KG1 (cell line): ENCODE data around the gene TESMIN.

Experiments used
- DNase-seq: peaks from one replicate; lab custom pipeline; 2025; lab: John Stamatoyannopoulos, UW

TESMIN gene

DNA sequence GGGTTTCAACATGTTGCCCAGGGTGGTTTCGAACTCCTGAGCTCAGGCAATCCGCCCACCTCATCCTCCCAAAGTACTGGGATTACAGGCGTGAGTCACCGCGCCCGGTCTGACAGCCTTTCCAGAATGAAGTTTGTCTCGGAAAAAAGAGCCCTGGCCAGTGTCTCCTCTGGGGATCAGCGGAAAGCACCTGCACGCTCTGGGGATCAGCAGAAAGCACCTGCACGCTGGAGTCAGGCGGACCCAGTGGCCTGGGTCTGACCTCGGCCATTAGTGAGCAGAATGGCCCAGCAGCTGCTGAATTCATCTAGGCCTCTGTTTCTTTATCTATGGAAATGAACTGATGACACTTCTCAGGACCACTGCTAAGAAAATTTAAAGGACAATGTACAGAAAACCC, 10.5 kb upstream of the TESMIN start:
- no peak for DNase-seq

DNA sequence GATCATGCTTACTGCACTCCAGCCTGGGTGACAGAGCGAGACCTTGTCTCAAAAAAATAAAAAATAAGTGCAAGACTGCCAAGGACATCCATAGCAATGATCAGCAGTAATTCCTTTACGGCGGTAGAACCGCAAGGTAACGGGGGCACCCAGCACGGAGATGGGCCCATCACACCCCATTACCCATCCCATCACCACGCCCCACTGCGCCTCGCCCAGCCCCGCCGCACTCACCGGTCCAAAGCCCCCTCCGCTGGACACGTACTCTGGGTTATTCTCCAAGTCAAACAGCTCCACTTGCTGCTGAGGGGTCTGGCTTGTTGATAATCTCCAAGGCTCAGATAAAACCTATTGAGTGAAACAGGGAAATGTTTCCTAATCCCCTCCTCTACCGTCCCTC, 8.7 kb upstream of the TESMIN start:
- DNase-seq = no peak

DNA sequence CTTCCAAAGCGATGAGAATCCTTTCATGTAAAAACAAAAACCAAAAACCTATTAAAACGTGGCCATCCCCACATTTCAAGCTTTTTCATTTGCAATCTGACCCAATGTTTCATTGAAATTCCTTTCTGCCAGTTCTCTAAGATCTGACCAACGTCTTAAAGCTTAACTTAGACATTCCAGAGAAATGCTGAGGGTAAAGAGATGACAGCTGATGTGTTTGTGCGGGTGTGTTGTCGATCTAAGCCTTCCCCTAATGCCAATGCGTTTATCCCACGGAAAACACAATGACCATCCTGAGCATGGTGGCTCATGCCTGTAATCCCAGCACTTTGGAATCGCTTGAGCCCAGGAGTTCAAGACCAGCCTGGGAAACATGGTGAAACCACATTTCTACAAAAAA, 6.4 kb upstream of the TESMIN start:
- no peak for DNase-seq

DNA sequence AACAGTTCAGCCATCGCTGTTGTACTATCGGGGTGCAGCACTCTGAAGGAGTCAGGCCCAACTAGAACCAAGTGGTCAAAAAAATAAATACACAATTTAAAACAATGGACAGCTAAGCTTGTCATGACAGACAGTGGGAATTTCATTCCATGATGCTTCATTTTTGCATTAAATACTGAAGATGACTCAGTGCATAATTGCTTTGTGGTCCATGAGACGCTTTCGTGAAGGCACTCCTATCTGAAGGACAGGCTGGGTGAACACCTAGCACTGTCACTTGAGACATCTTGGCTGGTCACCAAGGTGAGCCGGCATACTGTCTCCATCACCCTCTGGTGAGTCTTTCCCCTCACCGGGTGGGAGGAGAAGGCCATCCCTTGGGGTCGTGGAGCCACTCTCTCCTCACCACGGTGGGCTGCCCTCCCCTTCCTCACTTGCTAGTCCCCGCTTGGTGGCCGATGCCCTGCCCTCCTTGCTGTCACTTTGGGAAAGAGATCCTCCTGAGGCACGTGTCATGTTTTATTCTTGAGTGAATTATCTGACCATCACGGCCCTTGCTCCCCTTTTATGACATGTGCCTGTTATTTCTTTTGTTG, 4.9 kb upstream of the TESMIN start:
- DNase-seq = no peak

DNA sequence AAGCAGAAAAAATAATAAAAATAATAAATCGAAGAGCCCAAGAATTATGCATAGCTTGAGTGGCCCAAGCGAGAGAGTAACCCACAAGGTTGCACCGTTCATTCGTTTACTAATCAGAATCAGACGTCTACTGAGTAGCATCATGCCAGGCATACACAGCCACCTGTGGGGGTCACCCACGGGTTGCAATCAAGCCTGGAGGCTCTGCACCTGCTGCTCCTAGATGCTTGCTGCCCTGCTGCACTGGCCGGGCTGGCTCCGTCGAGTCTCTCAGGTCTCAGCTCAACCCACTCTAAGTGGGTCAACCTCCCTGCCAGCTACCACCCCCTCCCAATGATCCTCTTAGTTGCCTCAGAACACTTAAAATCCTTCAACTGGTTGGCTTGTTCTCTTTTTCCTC, 2.0 kb upstream of the TESMIN start:
- DNase-seq = no peak

DNA sequence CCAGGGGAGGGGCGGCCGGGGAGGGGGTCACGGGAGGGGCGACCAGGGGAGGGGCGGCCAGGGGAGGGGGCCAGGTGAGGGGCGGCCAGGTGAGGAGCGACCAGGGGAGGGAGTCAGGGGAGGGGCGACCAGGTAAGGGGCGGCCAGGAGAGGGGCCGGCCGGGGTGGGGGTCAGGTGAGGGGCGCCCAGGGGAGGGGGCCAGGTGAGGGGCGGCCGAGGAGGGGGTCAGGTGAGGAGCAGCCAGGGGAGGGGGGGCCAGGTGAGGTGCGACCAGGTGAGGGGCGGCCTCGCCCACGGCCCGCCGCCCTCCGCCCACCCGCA, 355 bp downstream of the TESMIN start:
- DNase-seq = no peak

DNA sequence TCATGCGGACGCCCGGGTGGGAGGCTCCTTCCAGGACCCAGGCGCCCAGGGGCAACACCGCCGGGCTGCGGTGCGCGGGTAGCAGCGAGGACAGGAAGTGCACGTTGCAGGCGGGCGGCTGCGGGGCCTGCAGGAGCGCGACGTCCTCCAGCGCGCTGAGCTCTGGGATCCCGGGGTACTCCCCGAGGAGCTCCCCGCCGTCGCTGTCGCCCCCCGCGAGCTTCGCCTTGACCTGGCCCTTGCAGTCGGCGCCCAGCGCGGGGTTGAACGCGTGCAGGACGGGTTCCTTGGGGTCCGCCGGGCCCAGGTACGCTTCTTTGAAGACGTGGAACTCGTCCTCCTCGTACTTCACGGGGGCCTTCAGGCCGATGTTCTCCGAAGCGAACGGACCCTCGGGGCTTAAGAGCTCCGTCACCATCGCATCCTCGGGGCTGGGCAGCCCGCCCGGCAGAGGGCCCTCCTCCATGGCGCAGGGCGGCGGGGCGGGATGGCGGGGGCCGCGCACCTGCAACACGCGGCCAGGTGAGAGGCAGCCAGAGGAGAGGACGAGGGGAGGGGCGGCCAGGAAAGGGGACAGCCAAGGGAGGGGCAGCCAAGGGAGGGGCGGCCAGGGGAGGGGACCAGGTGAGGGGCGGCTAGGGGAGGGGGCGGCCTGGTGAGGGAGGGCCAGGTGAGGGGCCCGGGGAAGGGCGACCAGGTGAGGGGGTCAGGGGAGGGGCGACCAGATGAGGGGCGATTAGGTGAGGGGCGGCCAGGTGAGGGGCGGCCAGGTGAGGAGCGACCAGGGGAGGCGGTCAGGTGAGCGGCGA, 921 bp downstream of the TESMIN start:
- no peak for DNase-seq

DNA sequence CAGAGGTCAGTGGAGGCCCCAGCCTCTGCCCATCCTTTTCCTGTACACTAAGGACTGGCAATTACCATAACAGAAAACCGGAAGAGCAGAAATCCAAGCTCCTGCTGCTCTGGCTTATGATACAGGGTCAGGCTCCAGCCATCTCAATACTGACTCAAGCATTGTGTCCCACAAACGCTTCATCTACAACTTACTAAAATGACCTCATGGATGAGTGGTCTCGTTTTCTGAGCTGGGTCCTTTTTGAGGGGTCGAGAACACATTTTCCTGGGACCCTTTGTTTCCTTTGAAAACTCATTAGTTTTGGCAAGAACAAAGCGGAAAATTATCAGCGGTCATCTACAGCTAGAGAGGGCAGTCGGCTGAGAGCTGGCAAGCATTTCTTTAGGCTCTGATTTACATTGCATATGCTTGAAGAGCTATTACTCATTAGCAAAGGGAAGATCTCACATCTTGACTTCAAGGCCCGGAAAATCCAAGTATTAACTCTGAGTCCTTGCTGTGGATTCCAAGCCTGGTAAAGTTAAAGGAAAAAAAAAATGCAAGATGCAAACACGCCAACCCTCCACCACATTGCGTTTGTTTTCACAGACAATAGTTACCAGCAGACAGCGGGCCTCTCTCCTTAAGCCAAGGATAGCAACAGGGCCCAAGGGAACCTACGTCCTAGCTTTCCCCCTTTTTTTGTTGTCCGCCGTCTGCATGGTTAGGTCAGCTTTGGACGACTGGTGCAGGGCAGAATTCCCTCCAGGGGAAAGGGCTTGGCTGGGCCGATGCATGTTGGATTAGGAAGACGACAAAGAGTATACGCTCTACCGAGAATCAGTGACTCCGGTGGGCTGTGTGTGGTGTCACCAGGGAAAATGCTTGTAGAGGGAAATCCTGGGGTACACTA, 1.8 kb downstream of the TESMIN start:
- no peak for DNase-seq

DNA sequence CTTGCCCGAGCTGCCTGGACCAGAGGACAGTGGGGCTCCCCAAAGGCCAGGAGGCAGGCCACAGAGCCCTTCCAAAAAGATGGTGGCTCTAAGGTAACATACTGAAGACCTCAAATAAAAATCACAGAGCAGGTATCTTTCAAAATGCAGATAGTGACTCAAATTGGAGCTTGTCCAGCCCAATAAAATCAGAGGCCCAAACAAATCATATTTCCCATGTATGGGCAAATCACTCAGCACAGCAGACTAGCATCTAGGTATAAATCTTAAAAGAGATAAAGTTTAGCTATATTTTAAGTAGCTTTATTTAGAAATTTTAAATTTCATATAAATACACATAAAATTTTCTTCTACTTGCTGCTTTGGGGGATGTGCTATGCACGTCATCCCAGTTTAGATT, 3.3 kb downstream of the TESMIN start:
- no peak for DNase-seq

DNA sequence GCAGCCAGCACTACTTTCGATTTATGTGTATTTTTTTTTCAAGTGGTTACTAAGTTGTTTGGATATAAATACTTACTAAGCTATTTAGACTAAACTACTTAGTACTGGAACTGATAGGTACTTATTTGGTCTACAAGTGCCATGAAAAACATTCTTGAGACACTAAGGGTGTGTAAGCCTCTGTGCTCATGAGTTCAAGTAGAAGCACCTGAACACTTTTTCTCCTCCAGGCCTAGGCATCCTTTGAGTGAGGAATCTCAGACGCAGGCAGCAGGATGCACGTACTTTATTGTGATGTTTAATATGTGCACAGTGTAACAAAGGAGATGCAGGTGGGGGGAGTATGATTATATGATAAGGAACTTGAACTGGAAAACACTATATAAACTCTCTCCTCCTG, 7.8 kb downstream of the TESMIN start:
- DNase-seq = no peak

DNA sequence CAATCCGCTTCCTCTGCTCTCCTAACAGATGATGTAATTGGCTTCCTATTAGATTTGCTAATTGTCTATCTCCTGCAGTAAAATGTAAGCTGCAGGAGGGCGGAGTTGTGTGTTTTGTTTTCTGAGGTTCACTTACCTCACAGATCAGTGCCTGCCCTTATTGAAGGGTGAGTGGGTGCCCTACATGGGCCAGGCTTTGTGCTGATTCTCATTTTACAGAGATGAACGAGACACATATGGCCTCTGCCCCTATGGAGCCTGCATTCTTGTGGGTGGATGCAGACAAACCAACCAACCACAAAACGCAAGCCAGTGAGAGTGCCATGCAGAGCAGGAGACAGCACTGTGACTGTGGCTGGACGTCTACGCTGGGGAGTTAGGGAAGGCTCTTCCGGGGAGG, 9.9 kb downstream of the TESMIN start:
- DNase-seq = no peak

DNA sequence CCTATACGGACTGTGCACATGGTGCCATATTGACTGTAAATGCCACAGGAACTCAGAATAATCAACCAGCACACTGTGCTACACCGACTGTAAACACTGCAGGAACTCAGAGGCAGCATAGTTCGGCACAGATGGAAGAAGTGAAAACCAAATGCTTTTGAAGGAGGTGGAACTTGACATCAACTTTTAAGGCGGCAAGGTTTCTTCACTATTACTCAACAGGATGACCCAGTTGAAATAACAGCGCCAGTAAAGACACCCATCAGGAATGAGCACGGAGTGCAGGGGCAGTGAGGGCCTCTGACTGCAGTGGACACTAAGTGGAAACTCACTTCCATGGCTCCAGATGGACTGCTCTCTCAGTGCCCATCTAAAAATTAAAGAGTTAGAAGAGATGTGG, 15.7 kb downstream of the TESMIN start:
- DNase-seq = no peak

DNA sequence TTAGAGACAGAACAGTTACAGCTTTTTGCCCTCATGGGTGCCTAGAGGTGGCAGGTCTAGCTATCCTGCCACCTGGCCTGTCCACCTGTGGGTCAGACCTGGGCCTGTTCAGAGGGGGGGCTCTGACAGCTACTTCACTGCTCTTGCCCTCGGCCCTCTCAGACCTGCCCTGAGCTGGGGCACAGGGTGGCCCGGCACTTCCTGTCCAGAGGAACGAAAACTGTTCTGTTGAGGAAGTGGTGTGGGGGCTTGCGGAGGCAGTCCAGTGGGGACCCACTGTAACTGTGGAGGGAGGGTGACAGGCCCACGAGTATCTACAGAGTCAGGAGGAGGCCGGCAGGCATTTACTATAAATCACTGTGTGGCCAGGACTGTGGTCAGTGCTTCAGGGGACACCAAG, 16.2 kb downstream of the TESMIN start:
- DNase-seq = no peak

DNA sequence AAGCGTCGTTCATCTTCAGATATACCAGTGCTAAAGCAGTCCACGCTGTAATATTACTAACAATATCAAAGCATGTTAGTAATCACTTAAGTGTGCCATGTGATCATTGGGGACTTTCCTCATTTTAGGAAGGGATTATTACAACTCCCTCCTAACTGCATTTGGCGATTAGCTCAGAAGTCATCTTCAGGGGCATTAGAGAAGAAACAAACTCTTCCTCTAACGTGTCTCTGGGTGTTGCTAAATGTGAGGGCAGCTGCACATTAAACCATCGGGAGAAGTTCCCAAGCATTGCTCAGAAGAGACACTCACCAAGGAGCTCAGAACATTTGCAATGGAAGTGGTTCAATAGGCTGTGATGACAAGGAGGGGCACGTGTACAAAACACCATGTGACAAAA, 17.2 kb downstream of the TESMIN start:
- no peak for DNase-seq

DNA sequence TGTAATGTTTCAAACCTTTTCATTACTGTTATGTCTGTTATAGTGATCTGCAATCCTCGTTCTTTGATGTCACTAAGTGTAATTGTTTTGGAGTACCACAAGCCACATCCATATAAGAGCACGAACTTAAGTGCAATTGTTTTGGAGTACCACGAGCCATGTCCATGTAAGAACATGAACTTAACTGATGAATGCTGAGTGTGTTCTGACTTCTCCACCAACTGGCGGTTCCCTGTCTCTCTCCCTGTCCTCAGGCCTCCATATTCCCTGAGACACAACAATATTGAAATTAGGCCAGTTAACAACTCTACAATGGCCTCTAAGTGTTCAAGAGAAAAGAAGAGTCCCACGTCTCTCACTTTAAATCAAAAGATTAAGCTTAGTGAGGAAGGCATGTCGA, 23.5 kb downstream of the TESMIN start:
- DNase-seq = no peak

DNA sequence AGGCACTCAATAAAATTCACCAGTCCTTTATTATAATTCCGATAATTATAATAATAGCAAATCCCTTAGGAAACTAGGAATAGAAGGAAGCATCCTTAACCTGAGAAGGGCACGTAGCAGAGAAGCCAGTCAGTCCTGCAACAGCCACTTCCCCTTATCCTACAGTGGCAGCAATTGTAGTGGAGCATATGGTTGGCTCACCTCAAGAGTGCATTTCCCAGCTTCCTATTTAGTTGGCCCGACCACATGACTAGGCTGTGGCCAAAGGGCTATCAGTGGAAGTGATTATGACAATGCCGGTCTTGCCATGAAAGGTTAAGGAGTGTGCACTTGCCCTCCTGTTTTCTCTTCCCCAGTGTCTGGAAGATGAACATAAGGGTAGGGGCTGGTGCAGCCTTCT, 27.0 kb downstream of the TESMIN start:
- DNase-seq = no peak

DNA sequence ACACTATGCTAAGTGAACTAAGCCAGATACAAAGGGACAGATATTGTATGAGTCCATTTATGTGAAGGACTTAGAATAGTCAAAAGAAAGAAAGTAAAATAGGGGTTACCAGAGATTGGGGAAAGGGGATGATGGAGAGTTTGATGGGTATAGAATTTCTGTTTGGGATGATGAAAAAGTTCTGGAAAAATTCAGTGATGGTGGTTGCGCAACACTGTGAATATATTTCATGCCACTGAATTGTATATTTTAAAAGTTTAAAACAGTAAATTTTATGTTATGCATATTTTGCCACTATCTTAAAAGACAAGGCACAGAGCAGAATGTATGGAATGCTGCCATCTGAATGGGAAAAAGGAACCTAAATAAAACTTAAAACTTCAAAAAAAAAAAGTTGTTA, 29.2 kb downstream of the TESMIN start:
- no peak for DNase-seq

DNA sequence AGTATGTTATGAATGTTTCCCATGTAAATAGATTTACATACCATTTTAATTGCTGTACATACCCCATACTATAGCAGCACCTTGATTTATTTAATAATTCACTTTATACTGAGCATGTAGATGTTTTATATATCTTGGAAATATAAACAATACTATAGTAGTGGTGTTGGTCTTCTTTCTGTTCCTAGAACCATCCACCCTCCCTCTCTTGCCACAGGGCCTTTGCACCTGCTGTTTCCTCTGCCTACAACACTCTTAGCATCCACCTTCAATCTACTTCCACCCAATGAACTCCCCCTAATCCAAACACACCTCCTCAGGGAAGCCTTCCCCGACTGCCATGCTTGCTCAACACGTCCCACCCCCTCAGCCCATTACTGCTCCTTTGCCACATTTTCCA, 30.2 kb downstream of the TESMIN start:
- DNase-seq = no peak

DNA sequence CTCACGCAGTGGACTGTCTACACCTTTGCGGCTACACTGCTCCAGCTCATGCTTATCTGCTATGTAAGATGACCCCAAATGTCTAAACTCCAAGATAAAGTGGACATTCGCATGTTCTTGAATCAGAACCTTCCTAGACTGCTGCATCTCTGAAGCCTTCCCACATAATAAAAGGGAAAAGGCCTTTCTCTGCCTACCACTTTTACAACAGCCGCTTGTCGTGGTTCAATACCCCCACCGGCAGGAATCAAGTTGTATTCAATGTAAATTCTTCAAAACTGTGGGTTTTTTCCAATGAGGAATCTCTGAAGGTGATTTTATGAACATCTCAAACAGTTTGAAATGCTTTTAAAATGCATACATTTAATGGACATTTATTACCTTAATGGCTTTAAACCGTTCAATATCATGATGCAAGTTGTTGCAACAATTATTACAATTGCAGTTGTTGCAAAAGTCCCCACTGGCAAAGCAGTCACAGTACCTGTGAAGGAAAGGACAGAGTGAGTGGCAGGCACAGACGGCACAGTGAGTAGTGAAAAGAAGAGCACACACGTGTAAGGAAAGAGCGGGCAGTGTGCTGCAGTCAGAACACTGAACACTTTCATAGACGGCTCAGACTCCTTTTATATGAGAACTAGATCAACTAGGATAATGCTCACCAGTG, 35.7 kb downstream of the TESMIN start:
- no peak for DNase-seq

DNA sequence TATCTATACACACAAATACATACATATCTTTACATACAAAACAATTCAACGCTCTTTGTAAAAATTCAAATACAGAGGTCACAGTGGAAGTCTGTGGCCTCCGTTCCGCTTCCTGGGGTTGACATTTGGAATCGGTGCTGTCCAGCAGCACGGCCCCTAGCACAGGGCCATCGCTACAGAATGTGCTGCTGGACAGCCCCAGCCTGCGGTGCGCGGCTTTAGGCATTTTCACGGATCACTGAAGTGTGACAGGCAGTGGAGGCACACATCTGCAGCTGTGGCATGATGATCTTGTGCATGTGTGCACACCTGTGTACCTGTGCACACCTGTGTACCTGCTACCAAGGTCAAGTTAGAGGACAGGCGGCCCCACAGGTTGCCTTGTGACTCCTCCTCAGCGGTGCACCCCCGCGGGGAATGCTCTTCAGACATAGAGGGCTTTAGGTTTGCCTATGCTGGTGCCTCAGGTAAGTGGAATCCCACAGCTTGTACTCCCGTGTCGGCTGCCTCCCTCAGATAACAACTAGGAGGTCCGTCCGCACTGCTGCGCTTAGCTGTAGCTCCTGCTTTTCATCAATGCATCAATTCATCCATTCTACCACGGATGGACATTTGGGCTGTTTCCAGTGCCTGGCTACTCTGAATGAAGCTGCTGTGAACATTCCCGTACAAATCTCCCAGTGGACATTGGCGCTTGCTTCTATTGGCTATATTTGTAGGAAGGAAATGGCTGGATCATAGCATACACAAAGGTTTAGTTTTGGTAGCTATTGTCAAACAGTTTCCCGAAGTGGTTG, 37.1 kb downstream of the TESMIN start:
- no peak for DNase-seq

DNA sequence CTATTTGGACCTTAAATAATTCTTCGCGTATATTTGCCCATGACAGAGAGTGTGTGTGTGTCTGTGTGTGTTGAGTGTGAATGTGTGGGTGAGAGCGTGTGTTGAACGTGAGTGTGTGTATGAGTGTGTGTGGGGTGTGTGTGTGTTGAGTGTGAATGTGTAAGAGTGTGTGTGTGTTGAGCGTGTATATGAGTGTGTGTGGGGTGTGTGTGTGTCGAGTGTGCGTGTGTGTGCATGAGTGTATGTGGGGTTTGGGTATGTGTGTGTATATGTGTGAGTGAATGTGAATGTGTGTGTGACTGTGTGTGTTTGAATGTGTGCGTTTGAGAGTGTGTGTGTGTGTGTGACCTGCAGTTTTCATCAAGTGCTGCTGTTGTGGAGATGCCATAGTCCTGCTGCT, 40.2 kb downstream of the TESMIN start:
- DNase-seq = no peak

DNA sequence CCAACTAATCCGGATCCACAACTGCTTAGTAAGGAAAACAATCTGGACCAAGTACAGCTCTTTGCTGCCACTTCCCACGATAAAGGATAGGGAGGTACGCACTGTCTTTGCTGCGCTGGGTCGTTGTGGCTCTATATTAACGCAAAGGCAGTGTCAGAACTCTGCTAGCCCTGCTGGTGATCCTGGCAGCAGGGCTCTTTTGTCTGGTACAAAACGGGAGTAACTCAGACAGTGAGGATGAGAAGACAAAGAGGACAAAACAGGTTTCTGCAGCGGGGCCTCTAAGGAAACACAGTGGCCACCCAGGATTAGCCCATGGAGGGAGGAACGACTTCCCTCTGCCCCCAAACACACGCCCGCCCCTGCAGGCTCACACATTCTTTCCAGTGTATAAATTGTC, 40.9 kb downstream of the TESMIN start:
- no peak for DNase-seq
